ENCODE measurements around the gene ZNF521.

ZNF521 gene

DNA sequence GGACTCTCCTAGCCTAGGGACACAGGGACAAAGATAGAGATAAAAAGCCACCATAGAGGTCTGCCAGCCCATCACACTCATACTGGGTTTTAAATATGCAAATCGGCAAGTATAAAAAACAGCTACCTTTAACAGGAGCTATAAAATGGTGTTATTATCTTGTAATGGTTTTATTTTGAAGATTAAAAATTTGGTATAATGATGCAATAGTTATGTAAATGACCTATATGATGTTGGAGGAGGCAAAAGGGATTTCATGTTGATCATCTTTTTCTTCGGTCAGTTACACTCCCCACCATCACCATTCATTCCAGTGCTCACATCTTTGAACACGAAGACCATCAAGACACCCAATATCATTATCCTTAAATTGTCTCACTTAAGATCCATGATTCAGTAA is 11.2 kb downstream of the ZNF521 start:
- in situ Hi-C loops (cut with MboI; ENCODE audit: low sequenced_read_pairs) = no loop called here

DNA sequence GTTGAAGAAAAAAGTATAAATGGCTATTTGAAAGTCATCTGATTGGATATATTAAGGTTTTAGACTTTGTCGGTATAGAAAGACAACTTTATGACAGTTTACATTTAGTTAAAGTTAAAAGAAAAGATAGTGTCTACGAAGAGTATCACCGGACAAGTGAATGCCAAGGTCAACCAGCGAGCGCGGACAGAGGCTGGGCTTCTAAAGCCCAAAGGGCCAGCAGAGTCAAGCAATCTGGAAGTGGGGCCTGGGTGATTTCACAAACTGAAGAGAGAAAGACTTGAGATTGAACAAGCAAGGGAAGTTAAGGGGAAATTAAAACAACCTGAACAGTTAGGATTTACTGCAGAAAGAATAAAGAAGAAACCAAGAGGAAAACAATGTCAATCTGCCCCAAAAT is 16.3 kb downstream of the ZNF521 start:
- in situ Hi-C loops (cut with MboI; ENCODE audit: low sequenced_read_pairs) = no loop called here

DNA sequence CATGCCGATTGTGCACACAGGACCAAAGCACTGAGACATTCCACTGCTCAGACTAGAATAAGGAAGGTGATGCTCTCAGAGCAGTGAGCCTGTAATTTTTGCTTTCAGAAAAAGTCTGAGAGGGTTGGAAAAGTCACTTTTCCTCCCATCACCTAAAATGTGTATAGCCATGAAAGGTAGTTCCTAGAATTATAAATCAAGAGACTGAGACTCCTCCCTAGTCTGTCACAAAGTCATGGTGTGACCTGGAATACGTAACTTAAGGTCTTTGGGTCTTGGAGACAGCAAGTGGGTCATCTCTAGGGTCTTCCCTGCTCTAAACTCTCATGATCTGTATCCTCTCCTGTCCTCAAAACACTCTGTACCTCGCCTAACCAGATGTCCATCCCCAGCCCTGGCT is 16.9 kb downstream of the ZNF521 start:
- in situ Hi-C loops (cut with MboI; ENCODE audit: low sequenced_read_pairs) = no loop called here

DNA sequence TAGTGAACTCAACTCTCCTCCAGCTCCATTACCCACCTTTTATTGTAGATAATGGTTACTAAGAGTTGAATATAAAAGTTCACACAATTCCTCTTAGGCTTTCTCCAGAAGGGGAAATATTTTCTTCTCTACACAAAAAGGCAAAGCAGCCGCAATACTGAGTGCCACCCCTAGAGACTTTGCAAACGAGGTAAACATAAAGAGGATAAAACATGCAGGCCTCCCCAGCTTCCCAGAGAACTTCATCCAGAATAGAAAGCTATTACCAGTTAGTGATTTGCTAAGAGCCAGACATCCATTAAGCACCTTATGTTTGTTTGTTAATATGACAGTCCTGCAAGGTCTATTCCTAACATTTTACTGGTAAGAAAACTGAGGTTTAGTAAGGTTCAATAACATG is 17.4 kb downstream of the ZNF521 start:
- in situ Hi-C loops (cut with MboI; ENCODE audit: low sequenced_read_pairs) = no loop called here

DNA sequence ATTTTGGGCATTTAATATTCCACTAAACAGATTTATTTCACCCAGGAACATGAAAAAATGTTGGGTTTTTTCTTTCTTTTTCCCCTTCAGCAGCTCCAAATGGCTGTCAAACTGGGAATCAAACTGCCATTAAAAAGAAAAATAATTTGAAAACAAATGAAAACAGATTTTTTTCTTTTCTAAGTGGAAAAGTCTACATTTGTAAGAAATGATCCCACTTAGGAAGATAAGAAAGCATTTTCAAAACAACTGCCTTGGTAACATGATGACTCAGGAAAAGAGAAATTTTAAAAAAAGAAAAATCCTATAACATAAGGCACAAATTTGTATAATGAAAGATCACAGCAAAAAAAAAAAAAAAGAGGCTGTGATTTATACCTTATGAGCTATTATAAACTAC is 20.0 kb downstream of the ZNF521 start:
- in situ Hi-C loops (cut with MboI; ENCODE audit: low sequenced_read_pairs) = no loop called here

DNA sequence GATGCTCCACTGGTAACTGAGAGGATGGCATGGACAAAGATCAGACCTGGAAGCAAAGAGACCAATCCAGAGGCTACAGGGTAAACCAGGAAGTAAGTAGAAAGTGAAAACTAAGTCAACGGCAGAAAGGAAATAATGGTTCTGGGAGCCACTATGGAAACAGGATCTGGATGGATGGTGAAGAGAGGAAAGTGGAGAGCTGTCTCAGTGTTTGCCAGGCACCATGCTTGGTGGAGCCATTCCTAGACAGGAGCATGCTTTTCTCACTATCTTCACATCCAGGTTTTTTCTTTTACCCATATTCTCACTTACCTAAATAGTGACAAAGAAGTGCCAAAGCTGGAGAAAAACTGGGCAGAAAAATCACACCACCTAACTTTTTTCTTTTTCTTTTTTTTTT is 22.2 kb downstream of the ZNF521 start:
- in situ Hi-C loops (cut with MboI; ENCODE audit: low sequenced_read_pairs) = no loop called here

DNA sequence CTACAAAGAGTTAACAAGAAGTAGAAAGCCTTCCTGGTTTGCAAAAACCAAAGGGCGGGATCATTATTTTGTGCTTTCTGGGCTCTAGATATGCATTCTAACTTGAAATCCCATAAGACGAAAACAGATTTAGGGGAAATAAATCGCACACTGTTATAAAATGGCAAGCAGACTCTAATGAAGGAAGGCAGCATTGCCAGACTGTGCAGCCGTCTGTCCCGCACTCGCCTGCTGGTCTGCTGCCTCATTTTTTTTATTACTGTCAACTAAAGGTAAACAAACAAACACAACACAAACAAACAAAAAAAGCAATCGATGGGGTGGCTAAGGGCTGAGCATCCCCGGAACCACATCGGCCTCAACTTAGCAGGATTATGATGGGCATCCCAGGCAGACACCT is 24.4 kb downstream of the ZNF521 start:
- in situ Hi-C loops (cut with MboI; ENCODE audit: low sequenced_read_pairs) = no loop called here

DNA sequence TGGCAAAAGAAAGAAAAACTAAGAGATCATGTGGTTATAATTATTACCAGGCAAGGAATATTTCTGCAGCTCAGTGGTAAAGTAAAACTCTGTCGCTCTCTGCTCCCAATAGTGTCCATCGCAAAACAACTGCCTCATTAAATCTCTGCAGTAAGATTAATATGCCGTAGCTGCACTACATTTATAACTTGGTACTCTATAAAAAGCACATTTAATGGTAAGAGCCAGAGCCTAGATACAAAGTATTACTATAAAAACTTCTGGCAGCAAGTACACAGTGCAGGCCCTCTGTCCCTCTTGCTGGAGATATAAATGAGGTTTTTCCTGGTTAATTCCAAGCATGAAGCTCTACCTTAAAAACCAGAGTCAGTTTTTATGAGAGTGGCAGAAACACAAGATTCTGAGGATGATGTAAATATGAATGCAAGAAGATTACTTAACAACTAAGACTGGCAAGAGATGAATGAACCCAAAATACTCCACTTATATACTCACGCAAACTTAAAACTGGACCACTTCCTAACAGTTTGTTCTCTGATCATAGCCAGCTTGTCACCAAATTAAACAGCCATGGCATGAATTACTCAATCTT is 25.5 kb downstream of the ZNF521 start:
- in situ Hi-C loops (cut with MboI; ENCODE audit: low sequenced_read_pairs) = no loop called here

DNA sequence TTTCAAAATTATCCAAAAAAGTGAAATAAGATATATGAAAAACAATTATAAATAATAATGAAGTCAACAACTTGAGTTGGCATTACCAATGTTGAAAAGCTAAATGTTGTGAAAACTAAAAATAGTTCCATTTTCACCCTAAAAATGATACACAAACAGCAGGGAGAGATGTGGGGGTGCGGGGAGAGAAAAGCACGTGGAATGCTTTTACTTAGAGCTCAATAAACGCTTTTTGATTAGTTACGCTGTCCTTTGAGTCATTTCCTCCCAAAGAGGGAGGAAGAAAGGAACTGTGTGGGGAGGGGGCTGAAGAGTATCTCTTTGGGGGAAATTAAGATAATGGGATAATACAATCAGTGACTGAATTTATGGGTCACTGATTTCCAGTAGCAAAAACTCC is 29.2 kb downstream of the ZNF521 start:
- in situ Hi-C loops (cut with MboI; ENCODE audit: low sequenced_read_pairs) = no loop called here

DNA sequence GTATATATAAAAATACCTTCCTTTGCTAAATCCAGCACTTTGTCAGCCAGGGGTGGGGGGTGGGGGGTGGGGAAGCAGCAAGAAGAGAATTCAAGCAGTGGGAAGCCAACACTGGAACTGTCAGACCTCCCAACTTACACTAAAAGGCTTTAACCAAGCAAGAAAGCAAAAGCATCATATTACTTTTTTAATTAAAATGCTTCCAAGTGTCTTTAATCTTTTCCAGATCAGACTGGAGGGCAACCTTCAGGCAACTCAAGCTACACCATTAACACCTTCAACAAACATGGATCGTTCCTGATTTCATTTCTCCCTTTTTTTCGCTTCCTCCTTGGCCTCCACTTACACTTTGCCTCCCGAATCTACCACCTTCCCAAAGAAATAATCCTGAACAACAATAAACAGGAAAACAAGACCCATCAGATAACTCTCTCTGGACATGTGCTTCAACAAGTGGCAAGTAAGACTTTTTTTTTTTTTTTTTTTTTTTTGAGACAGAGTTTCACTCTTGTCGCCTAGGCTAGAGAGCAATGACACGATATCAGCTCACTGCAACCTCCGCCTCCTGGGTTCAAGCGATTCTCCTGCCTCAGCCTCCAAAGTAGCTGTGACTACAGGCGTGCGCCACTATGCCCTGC is 35.5 kb downstream of the ZNF521 start:
- in situ Hi-C loops (cut with MboI; ENCODE audit: low sequenced_read_pairs) = no loop called here

DNA sequence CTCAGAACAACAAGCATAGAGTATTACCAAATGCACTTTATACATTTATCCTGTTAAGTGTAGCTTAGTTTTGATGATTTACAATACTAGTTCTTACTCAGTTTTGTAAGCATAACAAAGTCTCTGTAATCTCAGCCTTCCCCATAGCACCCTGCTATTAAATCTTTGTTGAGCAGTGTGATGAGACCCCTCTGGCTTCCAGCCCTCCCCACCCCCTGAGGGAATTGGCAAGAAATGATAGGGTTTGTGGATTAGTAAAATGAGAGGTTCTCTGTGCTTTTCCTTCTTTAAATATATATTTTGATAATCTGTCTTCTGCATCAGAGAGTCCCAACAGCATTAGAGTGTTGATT is 37.2 kb downstream of the ZNF521 start:
- in situ Hi-C loops (cut with MboI; ENCODE audit: low sequenced_read_pairs) = no loop called here

DNA sequence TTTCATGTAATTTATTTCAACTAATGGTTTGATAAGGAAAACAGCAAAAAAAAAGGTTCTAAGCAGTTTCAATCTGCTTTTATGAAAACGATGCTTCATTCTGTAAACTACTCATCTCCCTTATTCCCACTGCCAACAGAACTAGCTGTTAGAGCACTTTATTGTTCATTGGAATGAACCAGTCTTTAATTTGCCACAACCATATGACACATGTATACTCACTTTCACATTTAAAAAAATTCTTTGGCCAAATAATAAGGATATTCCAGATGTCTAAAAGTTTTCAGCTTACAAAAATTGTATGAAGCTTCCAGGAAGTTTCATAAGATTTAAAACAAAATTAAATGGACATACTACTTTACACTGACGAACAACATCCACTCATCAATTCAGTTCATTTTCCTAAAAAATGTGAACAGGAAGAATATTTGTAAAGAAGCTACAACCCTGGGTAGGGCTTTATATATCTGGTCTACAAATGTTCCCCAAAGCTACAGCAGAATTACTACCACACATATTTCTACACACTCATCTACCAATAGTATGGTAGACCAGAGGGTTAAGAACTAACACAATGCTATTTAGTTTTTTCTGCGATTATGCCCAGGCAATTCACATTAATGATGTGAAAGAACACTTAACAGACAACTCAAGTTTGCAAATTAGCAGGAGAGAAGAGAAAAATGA is 37.7 kb downstream of the ZNF521 start:
- in situ Hi-C loops (cut with MboI; ENCODE audit: low sequenced_read_pairs) = no loop called here

DNA sequence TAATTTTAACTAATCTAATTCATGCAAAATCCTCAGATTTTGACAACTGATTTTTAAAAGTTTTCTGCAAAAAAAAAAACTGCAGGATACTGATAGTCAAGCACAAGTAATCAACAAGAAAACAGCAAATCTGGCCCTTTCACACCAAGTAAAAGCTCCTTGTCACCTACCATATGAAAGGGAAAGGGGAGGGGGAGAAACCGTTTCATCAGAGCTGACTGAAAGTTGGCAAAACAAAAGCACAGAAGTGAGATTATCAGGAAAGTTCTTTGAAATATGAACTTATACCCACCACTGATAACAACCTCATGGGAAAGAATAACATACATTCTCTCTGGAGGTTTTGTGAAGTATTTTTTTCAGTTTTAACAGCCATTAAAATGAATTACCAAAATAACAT is 38.7 kb downstream of the ZNF521 start:
- in situ Hi-C loops (cut with MboI; ENCODE audit: low sequenced_read_pairs) = no loop called here

DNA sequence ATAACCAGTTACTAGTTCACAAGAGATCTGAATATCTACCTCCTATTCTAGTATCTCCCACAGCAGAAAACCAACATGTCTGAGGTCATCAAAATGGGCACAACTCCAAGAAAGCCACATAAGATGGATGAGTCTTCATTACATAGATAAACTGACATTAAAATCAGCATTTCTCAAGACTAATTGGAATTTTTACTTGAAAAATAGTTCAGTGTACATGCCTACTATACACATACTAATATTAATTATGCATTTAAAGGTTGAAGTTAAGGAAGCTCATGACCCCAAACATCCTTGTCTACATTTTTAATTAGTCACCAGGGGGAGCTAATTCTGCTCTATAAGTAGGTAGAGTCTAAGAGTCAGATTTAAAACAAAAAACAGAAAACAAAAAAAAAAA is 41.9 kb downstream of the ZNF521 start:
- in situ Hi-C loops (cut with MboI; ENCODE audit: low sequenced_read_pairs) = no loop called here

DNA sequence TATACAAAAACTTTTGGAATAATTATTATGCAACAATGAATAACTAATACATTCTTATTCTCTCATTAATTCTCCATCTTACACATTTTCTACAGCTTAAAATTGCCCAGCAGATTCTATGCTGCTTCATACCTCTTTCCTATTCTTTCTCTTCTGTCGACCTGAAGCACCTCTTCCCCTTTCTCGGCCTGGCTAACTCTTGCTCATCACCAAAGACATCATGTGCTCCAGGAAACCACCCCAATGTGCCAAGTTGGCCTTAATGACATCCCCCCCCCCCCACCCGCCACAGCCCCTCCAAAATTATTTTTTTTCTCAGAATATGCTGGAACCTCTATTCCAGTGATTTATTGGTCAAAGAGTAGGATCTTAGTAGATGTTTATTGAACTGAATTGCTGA is 43.6 kb downstream of the ZNF521 start:
- in situ Hi-C loops (cut with MboI; ENCODE audit: low sequenced_read_pairs) = no loop called here

DNA sequence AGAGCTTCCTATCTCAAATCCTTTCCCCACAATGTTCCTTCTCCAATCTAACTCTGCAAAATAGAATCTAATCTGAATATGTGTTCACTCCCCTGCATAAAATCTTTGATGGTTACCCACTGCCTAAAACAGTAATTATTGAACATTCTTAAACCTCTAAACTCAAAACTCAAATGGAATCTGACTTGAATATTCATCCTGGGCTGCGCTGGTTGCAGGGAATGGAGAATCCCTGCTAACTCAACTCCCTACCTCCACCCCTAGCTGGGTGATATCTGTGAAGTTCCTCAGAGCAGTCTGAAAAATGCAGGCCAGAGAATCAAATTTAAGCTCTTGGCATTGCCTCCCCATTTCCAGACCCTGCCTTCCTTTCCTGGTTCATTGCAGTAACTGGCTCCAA is 44.8 kb downstream of the ZNF521 start:
- in situ Hi-C loops (cut with MboI; ENCODE audit: low sequenced_read_pairs) = no loop called here

DNA sequence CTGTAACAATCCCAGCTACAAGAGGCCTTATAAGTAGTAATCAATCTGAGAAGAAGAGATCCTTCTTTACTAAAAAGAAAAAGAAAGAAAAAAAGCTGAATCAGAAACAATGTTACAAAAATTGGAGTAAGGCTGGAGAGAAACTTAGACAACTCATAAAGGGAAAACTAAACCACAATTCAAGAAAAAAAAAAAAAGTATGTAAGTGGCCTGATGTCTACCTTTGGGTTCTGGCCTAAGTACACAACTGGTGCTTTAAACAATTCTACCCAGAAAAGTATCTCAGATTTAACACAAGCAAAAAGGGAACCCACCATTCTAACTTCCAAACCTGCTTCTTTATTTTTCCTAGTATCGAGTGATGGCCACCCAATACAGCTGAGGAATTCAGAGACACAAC is 45.3 kb downstream of the ZNF521 start:
- in situ Hi-C loops (cut with MboI; ENCODE audit: low sequenced_read_pairs) = no loop called here

DNA sequence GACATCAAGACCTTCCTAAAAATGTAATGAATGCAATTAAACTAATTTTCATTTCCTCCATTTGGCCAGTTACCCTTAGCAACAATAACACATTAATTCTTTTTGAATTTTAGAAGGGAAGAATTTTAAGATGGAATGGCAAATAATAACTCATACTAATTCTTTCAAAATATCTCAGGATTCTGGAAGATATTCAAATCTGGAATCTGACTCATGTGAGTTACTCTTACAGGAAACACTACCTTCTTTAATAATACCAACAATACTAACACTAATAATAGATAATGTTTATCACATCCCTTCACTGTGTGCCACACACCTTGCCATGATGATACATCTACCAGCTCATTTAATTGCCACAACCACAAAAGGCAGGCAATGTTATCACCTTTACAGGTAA is 46.4 kb downstream of the ZNF521 start:
- in situ Hi-C loops (cut with MboI; ENCODE audit: low sequenced_read_pairs) = no loop called here

DNA sequence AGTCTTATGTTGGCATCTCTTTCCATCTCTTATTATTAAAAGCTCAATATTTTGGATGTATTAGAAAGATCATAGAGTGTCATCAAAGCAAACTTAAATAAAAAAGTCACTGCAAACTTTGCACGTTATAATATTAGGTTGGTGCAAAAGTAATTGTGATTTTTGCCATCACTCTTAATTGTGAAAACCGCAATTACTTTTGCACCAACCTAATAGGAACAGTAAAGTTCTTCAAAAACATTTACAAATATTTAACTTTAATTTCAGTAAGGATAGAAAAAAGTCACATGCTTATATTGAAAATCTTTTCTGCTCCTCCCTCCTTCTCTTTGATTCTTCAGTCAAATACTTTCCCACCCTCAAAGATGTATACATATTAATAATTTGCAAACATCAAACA is 51.5 kb downstream of the ZNF521 start:
- in situ Hi-C loops (cut with MboI; ENCODE audit: low sequenced_read_pairs) = no loop called here

DNA sequence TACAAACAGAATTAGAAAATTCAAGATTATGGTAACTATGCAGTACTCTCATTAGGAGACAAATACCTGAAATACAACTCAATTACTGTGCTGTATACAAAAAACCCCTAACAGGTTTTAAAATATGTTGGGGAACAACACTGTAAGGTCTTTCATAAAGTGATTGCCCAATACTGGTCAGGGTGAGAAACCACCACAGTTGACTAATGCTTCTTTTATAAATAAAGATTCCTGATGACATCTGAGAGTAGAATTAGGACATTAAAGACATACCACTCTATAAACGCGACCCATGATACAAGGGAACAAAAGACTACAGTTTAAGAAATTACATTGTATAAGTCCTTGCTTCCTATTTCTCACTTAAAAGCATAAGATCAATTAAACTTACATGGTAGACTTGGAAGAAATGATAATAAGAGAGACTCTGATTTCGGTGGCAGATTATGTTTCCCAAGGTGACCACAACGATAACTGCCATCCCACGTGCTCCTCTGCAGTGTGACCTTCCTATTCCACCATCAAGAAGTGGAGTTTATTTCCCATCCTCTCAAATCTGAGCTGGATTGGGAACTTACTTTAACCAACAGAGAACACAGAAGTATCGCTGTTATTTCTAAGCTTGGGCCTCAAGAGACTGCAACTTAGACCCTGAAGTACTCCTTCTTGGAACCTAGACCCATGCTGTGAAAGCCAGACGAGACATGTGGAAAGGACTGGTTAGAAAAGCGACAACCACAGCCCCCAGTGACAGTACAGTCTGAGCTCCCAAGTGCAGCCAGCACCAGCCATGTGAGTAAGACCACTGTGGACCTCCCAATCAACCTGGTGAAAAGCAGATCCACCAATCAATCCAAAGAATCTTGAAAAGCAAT is 52.3 kb downstream of the ZNF521 start:
- in situ Hi-C loops (cut with MboI; ENCODE audit: low sequenced_read_pairs) = no loop called here

DNA sequence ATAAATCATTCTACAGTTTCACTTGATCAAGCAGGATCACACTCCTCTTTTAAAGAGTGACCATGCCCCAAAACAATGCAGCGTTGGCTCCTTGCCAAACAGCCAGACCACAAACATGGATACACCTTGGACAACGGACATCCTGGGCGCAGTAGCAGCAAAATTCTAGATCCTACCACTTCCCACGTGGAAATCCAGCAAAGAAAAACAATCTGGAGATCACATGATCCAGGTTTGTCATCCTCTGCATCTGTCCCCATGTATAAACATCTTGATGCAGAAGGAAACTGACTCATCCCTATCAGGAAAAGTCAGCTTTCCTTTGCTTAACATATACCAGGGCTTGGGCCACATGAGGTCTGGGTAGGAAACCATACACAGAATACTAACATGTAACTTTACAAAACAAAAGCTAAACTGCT is 53.1 kb downstream of the ZNF521 start:
- in situ Hi-C loops (cut with MboI; ENCODE audit: low sequenced_read_pairs) = no loop called here

DNA sequence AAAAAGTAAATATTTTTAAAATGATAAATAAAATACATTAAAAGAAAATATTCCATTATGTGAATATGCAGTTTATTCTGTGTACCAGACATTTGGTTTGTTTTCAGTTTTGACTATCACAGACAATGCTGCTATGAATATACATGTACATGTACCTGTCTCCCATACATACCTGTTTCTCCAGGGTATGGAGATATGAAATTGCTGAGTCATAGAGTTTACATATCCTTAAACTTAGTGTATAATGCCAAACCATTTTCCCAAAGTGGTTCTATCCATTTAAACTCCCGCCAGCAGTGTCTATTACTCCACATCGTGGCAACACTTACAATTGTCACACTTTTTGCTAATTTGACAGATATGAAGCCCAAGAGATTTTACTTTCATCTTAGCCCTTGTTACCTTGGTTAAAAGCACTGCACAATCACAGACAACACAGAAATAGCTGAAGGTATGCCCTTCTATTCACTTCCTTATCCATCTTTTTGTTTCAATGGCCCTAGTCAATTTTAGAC is 56.3 kb downstream of the ZNF521 start:
- in situ Hi-C loops (cut with MboI; ENCODE audit: low sequenced_read_pairs) = no loop called here
